Measurements from ENCODE around the gene ATXN8OS. TPM values are rescaled to one million over a fixed set of nuclear protein-coding genes. Genes with fewer than 3 reads are reported as not detected.

Gene ATXN8OS
- not detected in 2 replicates for total RNA-seq (2021)
- long read RNA-seq = 0 reads

- DNase-seq = peak; percentile 59
- Histone ChIP-seq H4K8ac (replicated peaks; ENCODE audit: insufficient read length, low read depth, low read length) (no peak within 1 kb of the TSS), H3K79me1 (ENCODE audit: insufficient read depth, low read depth, low read length, poor library complexity, severe bottlenecking) (no peaks in the 10 kb centered on the region), H2AK5ac (ENCODE audit: insufficient read length, low read length) (no peak within 1 kb of the TSS), H2BK15ac (ENCODE audit: low read depth, low read length) (no peak within 1 kb of the TSS; the same call in 1 of the 2 replicates), H2AFZ (ENCODE audit: low read length) (peak within 1 kb of the TSS; percentile 63), H3K9ac (ENCODE audit: extremely low read depth, insufficient read length, low read length) (no peak within 1 kb of the TSS), H3T11ph (ENCODE audit: low read length) (no peak within 1 kb of the TSS), H3K27me3 (ENCODE audit: insufficient read depth, low read length) (peaks cover 23% of the 10 kb centered on the region; the same call in 1 of the 2 replicates), H3K14ac (ENCODE audit: insufficient read depth, low read length) (no peak within 1 kb of the TSS; the same call in 1 of the 2 replicates), H4K20me1 (ENCODE audit: control insufficient read depth, insufficient read depth, insufficient read length) (no peaks in the 10 kb centered on the region), H3K9me3 (ENCODE audit: control insufficient read depth, low read depth, low read length) (no peaks in the 10 kb centered on the region), H3K4me2 (ENCODE audit: insufficient read depth, insufficient read length, low read length) (peak within 1 kb of the TSS; percentile 60), H3K4ac (ENCODE audit: low read depth, low read length) (no peak within 1 kb of the TSS), H2BK12ac (ENCODE audit: insufficient read length, low read depth, low read length) (no peak within 1 kb of the TSS), H4K5ac (ENCODE audit: insufficient read length, low read depth, low read length) (no peak within 1 kb of the TSS), H3K23ac (ENCODE audit: insufficient read length, low read depth, low read length) (no peak within 1 kb of the TSS), H3K23me2 (ENCODE audit: insufficient read length, low read depth, low read length, poor library complexity, severe bottlenecking) (peaks cover 9% of the 10 kb centered on the region), H3K56ac (ENCODE audit: insufficient read length, low read depth, low read length) (no peak within 1 kb of the TSS), H3K27ac (ENCODE audit: insufficient read length, low read depth, low read length) (no peak within 1 kb of the TSS), H2BK5ac (ENCODE audit: insufficient read length, low read length) (no peak within 1 kb of the TSS), H3K4me1 (ENCODE audit: insufficient read depth, low read length) (no peaks in the 10 kb centered on the region), H3K79me2 (ENCODE audit: insufficient read depth, low read length) (no peaks in the 10 kb centered on the region), H2BK20ac (ENCODE audit: low read depth, low read length, poor library complexity, severe bottlenecking) (no peak within 1 kb of the TSS), H2BK120ac (ENCODE audit: low read depth, low read length, poor library complexity, severe bottlenecking) (no peak within 1 kb of the TSS), H3K18ac (ENCODE audit: insufficient read length, low read depth, low read length) (no peak within 1 kb of the TSS), H4K91ac (ENCODE audit: insufficient read length, low read depth, low read length) (no peak within 1 kb of the TSS)
- H3K4me3 Mint-ChIP-seq = peak within 1 kb of the TSS; percentile 61 to 84
- H3K9me3 Mint-ChIP-seq = no peaks in the 10 kb centered on the region
- H3K4me1 Mint-ChIP-seq = peaks cover 5 to 7% of the 10 kb centered on the region in 2 experiments
- H3K27ac Mint-ChIP-seq = no peak within 1 kb of the TSS
- TF ChIP-seq CTCF (conservative IDR thresholded peaks at IDR 0.05) = no peak
- peaks cover 45% of the 10 kb centered on the region for H3K27me3 Mint-ChIP-seq (ENCODE audit: low read depth)
- no CpG with 5 or more reads among the region's 53 CpGs for WGBS (ENCODE audit: extremely low coverage, insufficient read length, low lambda C conversion rate)
- no peaks in the 10 kb centered on the region for H3K36me3 Mint-ChIP-seq (ENCODE audit: insufficient read depth in 1 of 3, low read depth in 3 of 3)
These were observed at the start of gene ATXN8OS for GRCh38 chr13:70107498-70108281. ATXN8OS (plus strand) TSS chr13:70107826.
